22Rv1 (cell line): ENCODE data around the gene EFNA2.

Experiments used
- ZFX ChIP-seq: fragments of 450-650 bp; IDR thresholded peaks from 2 replicates; pipeline ENCODE4 v1.6.1; 2017; ENCODE audit warnings: antibody characterized with exemption, borderline replicate concordance
- TF ChIP-seq, protein P1 (sequence below): fragments of 450-650 bp; IDR thresholded peaks from 2 replicates; pipeline ENCODE4 v1.5.1; 2017; ENCODE audit warnings: mild to moderate bottlenecking

DNA sequence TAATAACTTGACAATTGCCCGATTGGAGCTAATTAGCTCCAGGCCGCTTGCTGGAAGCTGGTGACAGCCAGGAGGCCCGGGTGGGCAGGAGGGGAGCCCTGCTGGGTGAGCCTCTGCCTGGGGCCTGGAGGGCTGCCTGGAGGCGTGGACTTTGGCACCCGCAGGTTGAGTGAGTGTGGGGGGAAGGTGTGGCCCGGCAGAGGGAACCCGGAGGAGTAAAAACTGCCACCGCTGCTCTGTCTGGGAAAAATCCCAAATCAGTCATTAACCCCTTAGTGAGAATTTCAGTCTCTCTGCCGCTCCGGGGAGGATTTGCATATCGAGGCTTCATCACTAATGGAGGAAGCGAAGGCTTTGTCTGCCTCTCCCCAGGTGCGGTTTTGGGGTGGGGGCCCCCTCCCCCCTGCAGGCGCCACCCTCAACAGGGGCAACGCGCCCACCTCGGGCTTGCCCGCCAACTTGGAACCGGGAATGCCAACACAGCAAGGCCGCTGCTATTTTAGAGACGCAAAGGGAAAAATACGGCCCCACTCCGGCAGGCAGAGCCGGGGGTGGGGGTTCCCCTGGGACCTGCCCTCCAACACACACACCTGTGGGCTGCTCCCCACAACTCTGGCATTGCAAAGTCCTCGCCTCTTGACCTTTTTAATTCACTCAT is 6.2 kb downstream of the EFNA2 start:
- TF ChIP-seq, protein P1, sequence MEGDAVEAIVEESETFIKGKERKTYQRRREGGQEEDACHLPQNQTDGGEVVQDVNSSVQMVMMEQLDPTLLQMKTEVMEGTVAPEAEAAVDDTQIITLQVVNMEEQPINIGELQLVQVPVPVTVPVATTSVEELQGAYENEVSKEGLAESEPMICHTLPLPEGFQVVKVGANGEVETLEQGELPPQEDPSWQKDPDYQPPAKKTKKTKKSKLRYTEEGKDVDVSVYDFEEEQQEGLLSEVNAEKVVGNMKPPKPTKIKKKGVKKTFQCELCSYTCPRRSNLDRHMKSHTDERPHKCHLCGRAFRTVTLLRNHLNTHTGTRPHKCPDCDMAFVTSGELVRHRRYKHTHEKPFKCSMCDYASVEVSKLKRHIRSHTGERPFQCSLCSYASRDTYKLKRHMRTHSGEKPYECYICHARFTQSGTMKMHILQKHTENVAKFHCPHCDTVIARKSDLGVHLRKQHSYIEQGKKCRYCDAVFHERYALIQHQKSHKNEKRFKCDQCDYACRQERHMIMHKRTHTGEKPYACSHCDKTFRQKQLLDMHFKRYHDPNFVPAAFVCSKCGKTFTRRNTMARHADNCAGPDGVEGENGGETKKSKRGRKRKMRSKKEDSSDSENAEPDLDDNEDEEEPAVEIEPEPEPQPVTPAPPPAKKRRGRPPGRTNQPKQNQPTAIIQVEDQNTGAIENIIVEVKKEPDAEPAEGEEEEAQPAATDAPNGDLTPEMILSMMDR: no peak
- TF ChIP-seq ZFX: no peak
